HG02642 (cell line): ENCODE measurements around the gene UBE2N.
A peak's percentile ranks its signal among the peaks of the same experiment; 100 is the strongest.
"Not testable (repeated sequence)": the region's sequence is repeated elsewhere in the genome, so short reads cannot be mapped to it uniquely, and the experiment has no call there.

Experiments
- ATAC-seq: cut with Tn5 transposase; IDR thresholded peaks from one replicate; pipeline ENCODE4 v1.9.1; 2021; ENCODE audit warnings: mild to moderate bottlenecking; ENCODE audit not compliant: unreplicated experiment, poor library complexity

The UBE2N gene

GRCh38 chr12:93415723-93416464 lies 25.9 kb downstream of the UBE2N start:
- ATAC-seq, result no peak

DNA sequence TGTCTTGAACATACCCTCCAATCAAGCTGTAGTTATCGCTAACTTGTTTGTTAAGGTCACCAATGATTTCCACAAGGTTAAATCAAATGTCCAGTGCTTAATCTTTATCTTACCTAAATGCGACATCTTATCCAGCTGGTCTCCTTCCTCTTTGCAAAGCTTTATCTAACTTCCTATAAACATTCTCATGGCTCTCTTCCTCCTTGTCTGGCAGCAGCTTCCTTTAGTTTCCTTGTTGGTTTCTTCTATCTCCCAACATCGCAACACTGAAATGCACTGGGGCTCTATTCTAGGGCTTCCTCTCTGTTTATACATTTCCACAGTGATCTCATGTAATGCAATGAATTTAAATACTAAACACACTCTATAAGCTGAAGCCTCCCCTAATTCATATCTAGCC lies 28.7 kb downstream of the UBE2N start:
- ATAC-seq, result no peak

DNA sequence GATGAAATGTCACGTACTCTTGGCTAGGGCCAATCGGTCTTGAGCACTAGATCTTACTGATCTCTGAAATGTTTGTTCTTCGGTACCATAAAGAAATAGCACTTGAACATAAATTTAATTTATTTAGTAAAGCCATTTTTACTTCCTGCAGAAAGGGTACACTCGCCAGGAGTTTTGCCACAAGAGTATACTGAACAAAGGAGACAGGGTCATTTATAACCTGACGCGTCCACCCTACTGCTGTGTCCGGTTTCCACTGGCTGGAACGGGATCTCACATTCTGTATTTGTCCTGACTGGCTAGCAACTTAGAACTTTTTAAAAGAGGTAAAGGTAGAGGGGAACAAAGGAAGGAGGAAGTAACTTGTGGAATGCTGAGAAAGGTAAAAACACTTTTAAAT lies 29.4 kb downstream of the UBE2N start:
- not testable (repeated sequence) for ATAC-seq

DNA sequence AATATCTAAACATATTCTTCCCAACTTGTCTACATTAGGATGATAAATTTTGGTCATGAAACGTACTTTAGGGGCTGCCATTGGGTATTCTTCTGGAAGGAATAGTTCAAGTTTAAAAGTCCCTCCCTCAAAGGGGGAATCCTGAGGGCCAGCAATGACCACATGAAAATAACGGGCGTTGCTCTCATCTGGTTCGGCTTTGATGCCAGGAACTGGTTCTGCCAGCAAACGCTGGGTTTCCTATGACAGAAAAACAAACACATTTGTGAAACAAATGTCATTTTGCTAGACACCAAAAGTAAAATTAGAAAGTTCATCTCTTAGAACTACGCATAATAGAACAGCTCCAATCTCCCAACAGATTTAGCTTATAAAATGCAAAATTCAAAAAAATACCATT lies 30.7 kb downstream of the UBE2N start:
- ATAC-seq, result not testable (repeated sequence)

DNA sequence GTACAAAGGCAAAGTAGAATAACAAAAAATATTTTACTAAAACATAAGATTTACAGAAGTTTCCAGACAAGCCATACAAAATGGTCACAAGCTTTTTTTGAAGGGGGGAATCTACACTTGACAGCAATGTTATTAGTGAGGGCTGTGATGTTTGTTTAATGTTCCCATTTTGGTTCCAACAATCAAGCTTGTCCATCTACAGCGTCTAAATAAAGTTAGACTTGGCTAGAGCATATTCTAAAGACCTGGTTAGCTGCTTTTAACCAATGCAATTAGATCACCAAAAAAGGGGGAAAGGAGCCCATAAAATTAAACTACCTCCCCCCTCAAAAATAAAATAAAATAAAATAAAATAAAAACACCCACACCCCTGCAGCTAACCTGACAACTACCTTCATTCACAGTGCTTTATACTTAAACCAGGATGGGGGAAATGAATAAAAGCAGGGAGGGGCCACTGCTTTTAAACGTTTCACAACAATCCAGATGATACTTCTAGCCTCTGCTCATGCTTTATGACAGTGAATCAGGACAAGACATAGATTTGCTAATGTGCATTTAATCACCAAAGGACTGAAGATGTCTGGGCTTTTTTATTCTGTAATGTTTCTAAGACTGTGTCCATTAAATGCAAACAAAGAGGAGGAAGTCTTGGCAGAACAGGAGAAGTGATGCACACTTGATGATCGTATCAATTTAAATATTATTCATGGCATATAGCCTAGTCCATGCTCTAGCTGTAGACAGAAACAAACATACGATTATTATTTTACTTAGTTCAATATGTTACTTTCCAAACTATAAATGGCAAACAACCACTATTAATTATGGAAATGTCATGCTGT lies 32.2 kb downstream of the UBE2N start:
- ATAC-seq, result not testable (repeated sequence)

DNA sequence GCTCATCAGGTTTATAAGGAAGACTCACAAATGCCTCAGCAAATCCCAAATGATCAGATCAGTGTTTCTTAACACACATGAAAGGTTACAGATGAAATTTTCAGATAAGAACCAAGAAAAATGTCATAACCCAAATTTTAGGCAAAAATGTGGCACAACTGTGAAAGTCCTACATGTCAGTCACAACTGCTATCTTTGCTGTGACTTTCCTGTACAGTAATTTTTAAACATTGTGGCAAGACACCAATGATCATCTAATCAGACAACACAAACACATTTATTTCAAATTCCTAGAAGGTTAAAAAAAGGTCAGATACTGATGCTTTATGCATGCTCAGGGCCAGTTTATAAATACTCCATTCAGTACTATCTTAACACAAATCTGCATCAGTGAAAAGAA lies 32.9 kb downstream of the UBE2N start:
- no peak for ATAC-seq

DNA sequence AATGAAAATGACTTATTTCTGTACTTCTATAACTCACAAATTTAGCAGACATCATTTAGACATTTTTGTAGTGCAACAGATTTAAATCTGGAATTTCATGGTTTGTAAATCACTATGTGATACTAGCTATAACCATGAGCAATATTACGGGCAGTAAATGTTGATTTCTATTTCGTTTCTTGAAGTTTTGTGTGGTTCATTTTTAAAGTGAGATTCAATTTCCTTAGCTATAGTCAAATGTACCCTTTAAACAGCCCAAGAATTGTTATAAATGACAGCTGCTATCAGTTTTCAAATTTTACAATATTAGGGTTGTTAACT lies 33.8 kb downstream of the UBE2N start:
- no peak for ATAC-seq

DNA sequence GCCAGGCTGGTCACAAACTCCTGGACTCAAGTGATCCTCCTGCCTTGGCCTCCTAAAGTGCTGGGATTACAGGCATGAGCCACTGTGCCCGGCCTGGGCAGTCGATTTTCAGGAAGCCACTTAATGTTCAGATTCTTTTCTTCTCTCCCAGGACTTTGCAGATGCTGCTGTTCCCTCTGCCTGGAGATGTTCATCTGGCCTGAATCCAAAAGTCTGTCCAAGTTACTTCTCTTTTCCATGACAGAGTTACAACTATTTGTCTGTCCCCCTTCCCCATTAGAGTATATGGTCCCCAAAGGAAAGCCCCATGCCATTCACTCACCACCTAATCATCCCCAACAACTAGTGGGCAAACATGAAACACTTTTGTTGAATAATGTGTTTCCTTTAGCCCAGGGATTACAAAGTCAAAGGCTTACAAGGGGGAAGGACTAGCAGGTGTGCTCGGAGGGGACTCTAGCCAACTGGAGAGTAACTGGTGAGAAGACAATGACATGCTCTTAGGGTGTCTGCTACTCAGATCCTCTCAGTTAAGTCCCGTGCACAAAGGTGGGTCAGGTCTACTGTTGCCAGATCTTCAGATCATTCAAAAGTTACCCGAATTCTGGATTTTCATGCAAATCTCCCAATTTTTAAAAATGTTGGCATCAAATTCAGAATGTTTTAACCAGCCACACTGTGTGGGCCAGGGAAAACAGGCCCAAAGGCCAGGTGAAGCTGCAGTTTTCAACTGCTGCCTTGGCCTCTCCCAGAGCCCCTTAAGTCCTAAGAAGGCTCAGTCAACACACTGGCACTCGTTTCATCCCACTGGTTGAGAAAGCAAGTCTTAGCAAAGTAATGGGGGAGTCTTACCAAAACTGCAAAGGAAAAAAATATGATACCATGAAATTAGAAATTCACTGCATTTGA lies 34.4 kb downstream of the UBE2N start:
- no peak for ATAC-seq

DNA sequence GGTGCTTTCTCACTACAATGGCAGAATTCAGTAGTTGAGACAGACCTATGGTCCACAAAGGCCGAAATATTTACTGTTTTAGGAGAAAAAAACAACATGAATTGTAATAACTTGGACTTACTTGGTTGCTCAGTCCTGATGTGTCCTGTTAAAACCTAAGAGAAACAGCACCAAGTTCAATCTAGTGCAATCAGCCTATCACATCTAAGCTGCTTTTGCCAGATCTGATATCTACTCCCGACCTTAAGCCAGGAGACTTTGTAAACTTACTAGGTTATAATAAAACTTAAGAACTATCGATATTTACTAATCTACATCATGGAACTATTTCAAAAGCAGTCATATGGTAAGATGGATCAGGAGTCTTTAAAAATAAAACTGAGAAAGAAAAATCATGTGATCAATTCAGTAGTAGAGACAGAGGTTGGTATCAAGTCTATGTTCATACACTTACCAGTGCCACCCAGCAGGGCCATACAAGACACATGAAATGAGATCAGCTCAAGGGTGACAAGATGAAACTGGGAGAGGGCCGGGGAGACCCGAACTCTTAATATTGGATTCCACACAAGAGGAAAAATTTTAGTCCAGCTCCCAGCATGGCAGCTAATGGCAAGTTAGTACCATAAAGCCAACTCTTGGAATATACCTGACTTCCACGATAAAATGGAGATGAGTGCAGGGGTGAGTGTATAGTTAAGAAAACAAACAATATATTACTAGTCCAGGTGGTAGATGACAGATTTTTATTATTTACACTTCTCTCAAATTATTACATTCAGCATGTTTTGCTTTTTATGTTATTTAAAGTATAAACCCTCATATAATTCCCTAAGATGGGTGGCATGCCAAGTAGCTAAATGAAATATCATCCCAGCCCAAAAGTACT lies 36.5 kb downstream of the UBE2N start:
- no peak for ATAC-seq

- ATAC-seq, result no peak
Measured at GRCh38 chr12:93403988-93404803, 37.6 kb downstream of the UBE2N start.

GRCh38 chr12:93402333-93403311 lies 39.1 kb downstream of the UBE2N start:
- ATAC-seq, result no peak

DNA sequence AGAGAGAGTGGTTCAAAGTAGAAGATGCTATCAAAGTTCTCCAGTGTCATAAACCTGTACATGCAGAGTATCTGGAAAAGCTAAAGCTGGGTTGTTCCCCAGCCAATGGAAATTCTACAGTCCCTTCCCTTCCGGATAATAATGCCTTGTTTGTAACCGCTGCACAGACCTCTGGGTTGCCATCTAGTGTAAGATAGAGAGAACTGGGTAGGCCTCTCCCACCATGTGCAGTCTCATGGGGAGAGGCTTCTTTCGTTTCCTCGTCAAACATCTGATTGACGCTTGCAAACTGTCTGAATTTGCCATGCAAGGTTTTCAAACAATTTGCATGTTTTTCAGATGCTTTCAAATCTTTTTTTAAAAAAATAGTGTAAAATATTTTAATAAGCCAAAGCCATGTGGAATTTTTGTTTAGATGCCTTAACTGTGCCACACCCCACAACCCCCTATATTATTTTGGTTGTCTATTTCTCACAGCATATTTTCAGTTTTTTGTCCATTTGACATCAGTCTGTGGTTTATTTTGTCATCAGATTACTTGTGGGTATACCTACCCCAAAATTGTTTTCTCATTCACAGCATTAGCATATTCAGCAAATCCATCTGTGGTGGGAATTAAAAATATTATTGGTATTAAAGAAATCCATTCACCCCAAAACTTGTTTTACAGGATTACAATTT lies 42.4 kb downstream of the UBE2N start:
- peak; percentile 89 for ATAC-seq

DNA sequence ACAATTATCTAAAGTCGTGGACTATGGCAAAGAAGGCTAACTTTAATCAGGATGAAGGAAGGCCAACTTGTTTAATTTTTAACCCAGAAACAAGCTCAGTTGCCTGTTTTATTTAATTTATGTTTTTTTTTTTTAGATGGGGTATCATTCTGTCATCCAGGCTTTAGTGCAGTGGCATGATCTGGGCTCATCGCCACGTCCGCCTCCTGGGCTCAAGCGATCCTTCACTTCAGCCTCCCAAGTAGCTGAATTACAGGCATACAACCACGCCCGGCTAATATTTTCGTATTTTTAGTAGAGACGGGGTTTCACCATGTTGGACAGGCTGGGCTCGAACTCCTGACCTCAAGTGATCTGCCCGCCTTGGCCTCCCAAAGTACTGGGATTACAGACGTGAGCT lies 44.3 kb downstream of the UBE2N start:
- no peak for ATAC-seq

DNA sequence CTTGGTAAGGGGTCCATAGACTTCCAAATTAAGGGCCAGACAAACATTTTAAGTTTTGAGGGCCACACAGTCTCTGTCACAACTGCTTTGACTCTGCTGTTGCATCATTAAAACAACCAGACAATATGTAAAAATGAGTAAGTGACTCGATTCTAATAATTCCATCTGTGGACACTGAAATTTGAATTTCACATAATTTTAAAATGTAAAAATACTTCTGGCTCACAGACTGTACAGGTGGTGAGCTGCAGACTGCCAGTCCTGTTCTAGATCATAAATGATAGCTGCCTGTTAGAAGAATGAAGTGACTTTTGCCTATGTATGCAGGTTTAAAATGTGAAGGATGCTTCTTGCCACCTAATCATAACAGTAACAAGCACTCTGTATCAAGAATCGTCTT lies 48.3 kb downstream of the UBE2N start:
- ATAC-seq, result no peak

DNA sequence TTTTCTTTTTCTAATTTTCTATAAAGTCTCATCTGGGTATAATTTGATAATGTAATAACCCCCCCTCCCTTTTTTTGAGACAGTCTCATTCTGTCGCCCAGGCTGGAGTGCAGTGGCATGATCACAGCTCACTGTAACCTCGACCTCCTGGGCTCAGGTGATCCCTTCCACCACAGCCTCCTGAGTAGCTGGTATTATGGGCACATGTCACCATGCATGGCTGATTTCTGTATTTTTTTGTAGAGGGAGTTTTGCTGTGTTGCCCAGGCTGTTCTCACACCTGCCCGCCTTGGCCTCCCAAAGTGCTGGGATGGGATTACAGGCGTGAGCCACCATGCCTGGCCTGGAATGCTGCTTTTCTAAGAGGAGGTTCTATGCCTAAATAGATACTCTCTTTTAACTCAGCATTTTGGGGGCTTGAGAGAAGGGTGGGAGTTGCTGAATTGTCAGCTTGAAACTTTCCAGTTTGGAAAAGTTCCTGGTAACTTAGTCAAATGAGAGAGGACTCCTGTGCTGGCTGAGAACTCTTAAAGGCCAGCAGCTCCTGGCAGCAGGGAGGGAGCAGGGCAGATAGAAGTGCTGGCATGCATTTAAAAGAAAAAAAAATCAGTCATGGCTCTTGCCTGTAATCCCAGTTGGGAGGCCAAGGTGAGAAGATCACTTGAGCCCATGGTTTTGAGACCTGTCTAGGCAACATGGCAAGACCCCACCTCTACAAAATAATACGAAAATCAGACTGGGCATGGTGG lies 51.0 kb downstream of the UBE2N start:
- ATAC-seq, result no peak

GRCh38 chr12:93390031-93390430 lies 51.7 kb downstream of the UBE2N start:
- no peak for ATAC-seq

DNA sequence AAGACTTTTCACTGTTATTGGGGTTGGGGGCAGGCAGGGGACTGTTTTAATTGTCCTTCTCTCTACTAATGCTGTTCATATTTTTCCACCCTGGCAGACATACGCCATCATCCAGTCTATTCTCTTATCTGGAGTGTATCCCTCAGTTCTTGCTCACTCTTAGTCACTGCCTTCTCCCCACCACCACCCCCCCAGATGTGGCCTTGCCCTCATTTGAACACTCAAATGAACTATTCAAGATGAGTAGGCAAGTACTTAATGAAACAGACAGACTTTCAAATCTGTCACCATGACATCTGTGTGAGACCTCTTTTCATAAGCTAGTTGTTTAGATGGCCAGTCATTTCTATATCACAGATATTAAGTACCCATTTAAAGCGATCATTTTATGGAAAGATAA lies 54.0 kb downstream of the UBE2N start:
- peak; percentile 47 for ATAC-seq
